GM18505 (cell line): ENCODE data around the gene UBE4A.

Experiments
- ATAC-seq: cut with Tn5 transposase; IDR thresholded peaks from one replicate; pipeline ENCODE4 v1.9.1; 2021; ENCODE audit not compliant: unreplicated experiment
- POLR2A ChIP-seq: IDR thresholded peaks from 4 replicates; pipeline ENCODE4 v1.6.1; 2011; ENCODE audit warnings: borderline replicate concordance; ENCODE audit not compliant: insufficient read depth, insufficient read length; ENCODE audit errors: extremely low read depth

The UBE4A gene

DNA sequence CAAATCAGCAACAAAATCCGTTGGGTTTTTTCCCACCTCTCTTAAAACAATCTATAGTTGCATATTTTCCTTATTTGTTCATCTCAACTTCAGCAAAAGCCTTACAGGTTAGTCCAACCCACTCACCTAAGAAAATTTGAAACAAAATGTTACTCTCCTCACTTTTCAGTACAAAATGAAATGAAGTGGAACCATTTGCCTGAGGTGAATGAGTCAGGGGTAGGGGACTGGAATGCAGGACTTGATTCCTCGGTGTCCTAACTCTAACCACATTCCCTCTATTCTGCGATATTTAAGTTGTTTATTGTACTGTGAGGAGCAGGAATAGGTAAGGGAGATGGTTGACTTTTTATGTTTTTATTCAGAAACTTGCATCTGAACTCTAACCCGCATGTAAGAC lies 58.4 kb downstream of the UBE4A start:
- no peak for ATAC-seq
- no peak for TF ChIP-seq POLR2A

DNA sequence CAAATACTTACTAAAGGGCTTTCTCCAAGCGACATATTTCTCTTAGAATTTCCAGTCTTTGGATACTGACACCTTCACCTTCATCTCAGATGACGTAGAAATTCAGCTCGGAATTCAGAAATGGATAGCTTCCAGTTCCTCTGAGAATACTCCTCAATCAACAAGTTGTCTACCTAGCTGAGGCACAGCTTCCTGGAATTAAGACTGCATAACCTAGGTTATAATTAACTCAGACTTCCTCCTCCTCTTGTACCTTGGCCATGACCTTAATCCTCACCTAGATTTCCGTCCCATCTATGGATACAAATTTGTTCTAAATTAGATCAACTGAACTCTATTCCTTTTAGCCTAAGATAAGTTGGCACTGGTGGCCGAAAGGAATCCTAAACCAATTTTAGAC lies 59.4 kb downstream of the UBE4A start:
- no peak for ATAC-seq
- no peak for TF ChIP-seq POLR2A

DNA sequence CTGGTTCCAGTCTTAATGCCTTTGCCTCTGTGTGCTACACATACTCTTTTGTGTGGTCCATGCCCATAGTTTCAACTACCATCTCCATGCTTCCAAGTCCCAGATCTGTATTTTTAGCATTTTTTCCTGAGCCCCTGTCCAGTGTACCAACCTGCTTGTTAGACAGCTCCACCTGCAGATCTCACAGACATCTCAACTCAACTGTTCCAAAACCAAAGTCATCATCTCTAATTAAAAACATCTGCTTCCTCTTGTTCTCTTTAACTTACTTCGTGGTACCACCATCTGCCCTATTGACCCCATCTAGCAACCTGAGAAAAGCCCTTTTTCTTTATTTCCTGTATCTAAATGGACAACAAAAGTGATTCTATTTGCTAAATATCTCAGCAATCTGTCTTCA lies 68.3 kb downstream of the UBE4A start:
- no peak for ATAC-seq
- TF ChIP-seq POLR2A = no peak

DNA sequence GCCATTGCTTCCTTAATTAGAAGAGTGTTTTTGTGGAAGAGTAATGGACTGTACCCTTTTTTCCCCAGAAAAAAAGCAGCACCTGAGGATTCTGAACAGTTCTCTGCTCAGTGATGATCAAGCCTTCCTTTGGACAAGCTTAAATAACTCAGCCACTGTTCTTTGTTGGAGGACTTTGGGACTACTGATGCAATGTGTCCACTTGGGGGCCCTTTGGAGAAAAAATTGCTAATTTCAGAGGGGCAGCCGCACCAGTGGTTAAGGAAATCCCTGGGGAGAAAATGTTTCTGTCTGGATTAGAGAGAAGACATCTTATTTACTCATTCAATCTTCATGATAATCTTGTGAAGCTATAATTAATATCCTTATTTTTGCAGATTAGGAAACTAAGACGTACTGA lies 71.6 kb downstream of the UBE4A start:
- no peak for TF ChIP-seq POLR2A
- no peak for ATAC-seq

GRCh38 chr11:118434123-118434552 lies 74.7 kb downstream of the UBE4A start:
- no peak for TF ChIP-seq POLR2A
- no peak for ATAC-seq

GRCh38 chr11:118434553-118435289 lies 75.3 kb downstream of the UBE4A start:
- TF ChIP-seq POLR2A = no peak
- no peak for ATAC-seq

DNA sequence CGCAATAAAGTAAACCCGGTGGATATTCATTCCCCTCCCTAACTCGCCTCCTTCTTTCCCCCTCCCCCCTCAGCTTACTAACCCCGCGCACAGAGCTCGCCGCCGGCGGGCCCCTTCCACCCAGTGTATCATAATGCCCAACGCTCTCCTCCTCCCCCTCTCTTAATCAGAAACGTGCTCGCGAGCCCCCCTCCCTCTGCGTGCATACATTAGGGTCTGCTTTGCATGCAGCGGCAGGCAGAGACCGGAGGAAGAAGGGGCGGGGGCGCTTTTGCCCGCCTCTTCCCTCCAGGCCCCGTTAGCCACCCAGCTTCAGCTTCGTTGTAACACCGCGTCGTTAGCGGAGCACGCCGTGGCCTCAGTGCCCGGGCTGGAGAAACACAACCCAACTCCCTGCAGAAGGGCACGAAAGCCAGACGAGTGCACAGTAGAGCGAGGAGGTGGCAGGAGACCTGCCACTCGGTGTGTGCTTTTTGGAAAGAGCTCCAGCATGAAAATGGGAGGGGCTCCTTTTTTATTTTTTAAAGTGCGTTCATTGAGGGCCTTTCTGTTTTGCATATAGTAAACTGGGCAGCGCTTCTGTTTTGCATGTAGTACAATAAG lies 76.0 kb downstream of the UBE4A start:
- ATAC-seq = peak; percentile 16
- peak; percentile 39 for TF ChIP-seq POLR2A

DNA sequence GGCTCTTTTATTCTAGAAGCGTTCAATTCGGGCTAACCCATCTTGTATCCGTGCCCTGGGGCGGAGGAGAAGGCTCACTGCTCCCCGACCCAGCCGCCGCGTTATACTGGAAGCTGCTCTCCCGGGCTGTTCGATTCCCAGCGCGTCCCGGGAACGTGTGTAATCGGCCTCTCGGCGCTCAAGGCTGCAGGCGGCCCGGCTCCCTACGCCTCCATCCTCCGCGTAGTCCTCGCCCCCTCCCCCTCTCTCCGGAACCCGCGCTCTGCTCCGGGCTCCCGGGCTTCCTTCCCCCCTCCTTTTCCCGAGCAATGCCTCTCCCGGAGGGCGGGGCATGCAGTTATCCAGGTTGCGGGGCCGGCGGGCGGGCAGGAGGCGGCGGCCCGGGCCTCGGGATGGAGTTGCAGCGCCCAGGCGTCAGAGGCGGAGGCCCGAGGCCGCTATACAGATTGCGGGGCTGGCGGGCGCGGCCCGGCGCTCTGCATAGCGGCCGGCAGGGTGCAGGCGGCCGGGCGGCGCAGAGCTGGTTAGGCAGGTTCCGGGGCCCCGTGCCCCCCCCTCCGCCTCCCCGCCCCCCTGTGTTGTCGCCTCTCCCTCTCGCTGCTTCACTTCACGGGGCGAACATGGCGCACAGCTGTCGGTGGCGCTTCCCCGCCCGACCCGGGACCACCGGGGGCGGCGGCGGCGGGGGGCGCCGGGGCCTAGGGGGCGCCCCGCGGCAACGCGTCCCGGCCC lies 76.7 kb downstream of the UBE4A start, which contains the start of gene KMT2A:
TSS of gene KMT2A (plus strand) at position 600 of the 732 bp plus-strand sequence. CDS start at position 621, 21 bp downstream.
- TF ChIP-seq POLR2A = peak; percentile 46
- peak; percentile 61 for ATAC-seq

- peak; percentile 22 for ATAC-seq
- TF ChIP-seq POLR2A = no peak
Observed at GRCh38 chr11:118436639-118437207, 77.3 kb downstream of the UBE4A start.

GRCh38 chr11:118437208-118438125 lies 78.1 kb downstream of the UBE4A start:
- TF ChIP-seq POLR2A = no peak
- no peak for ATAC-seq

DNA sequence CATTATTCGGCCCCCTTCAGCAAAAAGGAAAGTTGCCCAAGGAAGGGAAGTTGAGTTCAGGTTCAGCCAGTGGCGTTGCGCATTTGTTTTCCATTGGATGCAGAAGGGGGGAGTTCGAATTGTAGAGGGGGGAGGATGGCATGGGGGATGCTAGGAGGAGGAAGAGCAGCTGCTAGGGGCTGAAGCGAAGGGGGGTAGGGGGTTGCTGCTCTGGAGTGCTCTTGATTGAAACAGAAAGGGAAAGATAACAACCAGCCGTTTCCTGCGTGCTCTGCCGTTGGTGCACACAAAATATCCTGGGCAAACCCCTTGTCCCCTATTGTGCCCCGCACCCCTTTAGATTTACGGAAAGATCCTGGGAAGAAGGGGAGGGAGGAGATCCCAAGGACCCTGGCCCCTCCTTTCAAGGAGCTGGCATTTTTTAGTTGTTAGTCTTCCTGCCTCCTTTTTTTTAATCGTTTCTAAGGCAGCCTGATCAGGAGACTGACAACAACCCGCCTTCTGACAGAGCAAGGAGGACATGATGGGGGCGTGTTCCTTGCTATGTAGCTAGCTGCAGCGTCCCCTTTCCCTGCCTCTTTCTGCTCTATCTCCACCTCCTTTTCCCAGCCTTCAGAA lies 79.0 kb downstream of the UBE4A start:
- no peak for ATAC-seq
- TF ChIP-seq POLR2A = no peak

DNA sequence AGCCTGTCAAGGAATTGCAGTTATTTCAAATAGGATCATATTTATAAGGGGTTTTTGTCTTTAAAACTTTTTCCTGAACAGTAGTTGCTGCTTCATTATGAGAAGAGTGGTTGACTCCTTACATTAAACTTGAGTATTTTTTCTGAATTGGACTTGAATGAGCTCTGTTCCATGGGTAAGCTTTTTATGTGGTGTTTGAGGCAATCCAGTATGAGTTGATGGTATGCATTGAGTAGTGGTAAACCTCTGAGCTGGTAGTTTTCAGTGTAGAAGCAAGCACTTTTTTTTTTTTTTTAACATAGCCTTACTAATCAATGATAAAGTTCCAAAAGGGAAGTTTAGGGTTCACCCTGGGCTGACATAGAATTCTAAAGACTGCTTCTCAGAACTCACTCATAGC lies 80.2 kb downstream of the UBE4A start:
- no peak for ATAC-seq
- TF ChIP-seq POLR2A = no peak
